Adrenal gland (tissue), 5 donors: ENCODE data around the gene IL1RL1.

Source experiments
- CTCF ChIP-seq, 6 experiments: fragments of 450-650 bp in 4 of 6; fragments of 200-600 bp in 2 of 6; sonication (generic) in 1 of 6; IDR thresholded peaks; 1 replicate in 5 of 6; 2 replicates in 1 of 6; pipeline versions ENCODE4 v1.5.1 to v1.8.0; 2016 to 2021; ENCODE audit warnings: antibody characterized with exemption in 6 of 6, mild to moderate bottlenecking in 2 of 6, moderate library complexity in 1 of 6
- POLR2A ChIP-seq, 2 donors: fragments of 450-650 bp; IDR thresholded peaks; one replicate each; pipeline ENCODE4 v1.6.1; 2017; ENCODE audit warnings: antibody characterized with exemption in 2 of 2, mild to moderate bottlenecking in 2 of 2, moderate library complexity in 1 of 2
- donor health status: DM: no; HTN: no; CAD: no.

GRCh38 chr2:102397209-102397608 is 85.8 kb downstream of the IL1RL1 start:
- no peak for TF ChIP-seq CTCF (IDR thresholded peaks at IDR 0.05)
- TF ChIP-seq POLR2A (IDR thresholded peaks at IDR 0.05) = no peak
